Peyer's patch (tissue), 4 donors: ENCODE results near the gene PJA2. TPM values are rescaled to one million over a fixed set of nuclear protein-coding genes. Genes with fewer than 3 reads are reported as not detected.

Source experiments
- DNase-seq, 3 donors: peaks; one replicate each; pipeline ENCODE4 v3.0.0-alpha.2; 2017 to 2019
- H3K27ac ChIP-seq, 4 donors: fragments of 200-600 bp; sonication (generic); one replicate each; pipeline ENCODE4 v1.5.1; 2016 to 2019
- H3K27me3 ChIP-seq, 2 donors: fragments of 200-600 bp; sonication (generic); one replicate each; pipeline ENCODE4 v1.5.1; 2019
- H3K36me3 ChIP-seq, 3 donors: fragments of 200-600 bp; sonication (generic); one replicate each; pipeline ENCODE4 v1.5.1; 2016 to 2019
- H3K4me1 ChIP-seq, 4 donors: fragments of 200-600 bp; sonication (generic); one replicate each; pipeline ENCODE4 v1.5.1; 2016 to 2019
- H3K4me3 ChIP-seq, 4 donors: fragments of 200-600 bp; sonication (generic); 1 replicate in 3 of 4; 2 replicates in 1 of 4; pipeline ENCODE4 v1.5.1; 2016 to 2019; ENCODE audit warnings: mild to moderate bottlenecking in 1 of 4
- H3K9me3 ChIP-seq, 4 donors: fragments of 200-600 bp; sonication (generic); one replicate each; pipeline ENCODE4 v1.5.1; 2016 to 2019; ENCODE audit warnings: mild to moderate bottlenecking in 1 of 4
- POLR2A ChIP-seq, 2 donors: fragments of 450-650 bp; IDR thresholded peaks; one replicate each; pipeline ENCODE4 v1.5.1; 2017; ENCODE audit warnings: antibody characterized with exemption in 2 of 2, mild to moderate bottlenecking in 2 of 2, moderate library complexity in 2 of 2
- total RNA-seq, 4 donors: library from RNA; depleted of rRNA; stranded (reverse); fragments of >200 nt; gene quantifications; one replicate each; pipeline ENCODE4 v1.1.0, GENCODE V29; 2016
- TF ChIP-seq, protein P1 (sequence below), 6 experiments: fragments of 450-650 bp in 4 of 6; fragments of 200-600 bp in 2 of 6; sonication (generic) in 1 of 6; IDR thresholded peaks; one replicate each; pipeline ENCODE4 v1.5.1; 2017 to 2019; ENCODE audit warnings: antibody characterized with exemption in 6 of 6, mild to moderate bottlenecking in 3 of 6, moderate library complexity in 1 of 6

Gene PJA2
- total RNA-seq, 4 donors from 2014 or later: 40.6 to 68.5 (median 51.6) TPM

DNA sequence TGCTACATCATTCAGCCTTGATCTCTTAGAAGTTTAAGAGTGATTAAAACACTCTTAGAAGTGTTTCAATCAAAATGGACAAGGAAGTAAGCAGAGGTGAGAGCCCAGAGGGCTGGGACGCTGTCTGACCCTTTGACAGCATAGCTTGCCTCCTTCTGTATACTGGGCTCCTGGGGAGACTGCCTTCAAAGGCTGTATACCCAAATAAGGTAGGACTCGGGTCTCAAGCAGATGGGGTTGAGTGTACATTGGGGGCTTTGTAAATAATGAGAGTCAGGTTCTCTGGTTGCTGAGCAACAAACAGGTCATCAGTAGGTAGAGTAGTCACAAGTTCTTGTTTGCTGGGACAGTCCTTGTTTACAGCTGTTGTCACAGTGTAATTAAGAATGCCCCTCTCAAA lies 97.1 kb downstream of the PJA2 start:
- Histone ChIP-seq H3K36me3 (no peaks in the 10 kb centered on the region), H3K9me3 (no peaks in the 10 kb centered on the region), H3K4me1 (no peaks in the 10 kb centered on the region), H3K27ac (no peak overlapping the region), H3K4me3 (no peak overlapping the region), H3K27me3 (no peaks in the 10 kb centered on the region)
- TF ChIP-seq POLR2A (IDR thresholded peaks at IDR 0.05): no peak
- TF ChIP-seq, protein P1, sequence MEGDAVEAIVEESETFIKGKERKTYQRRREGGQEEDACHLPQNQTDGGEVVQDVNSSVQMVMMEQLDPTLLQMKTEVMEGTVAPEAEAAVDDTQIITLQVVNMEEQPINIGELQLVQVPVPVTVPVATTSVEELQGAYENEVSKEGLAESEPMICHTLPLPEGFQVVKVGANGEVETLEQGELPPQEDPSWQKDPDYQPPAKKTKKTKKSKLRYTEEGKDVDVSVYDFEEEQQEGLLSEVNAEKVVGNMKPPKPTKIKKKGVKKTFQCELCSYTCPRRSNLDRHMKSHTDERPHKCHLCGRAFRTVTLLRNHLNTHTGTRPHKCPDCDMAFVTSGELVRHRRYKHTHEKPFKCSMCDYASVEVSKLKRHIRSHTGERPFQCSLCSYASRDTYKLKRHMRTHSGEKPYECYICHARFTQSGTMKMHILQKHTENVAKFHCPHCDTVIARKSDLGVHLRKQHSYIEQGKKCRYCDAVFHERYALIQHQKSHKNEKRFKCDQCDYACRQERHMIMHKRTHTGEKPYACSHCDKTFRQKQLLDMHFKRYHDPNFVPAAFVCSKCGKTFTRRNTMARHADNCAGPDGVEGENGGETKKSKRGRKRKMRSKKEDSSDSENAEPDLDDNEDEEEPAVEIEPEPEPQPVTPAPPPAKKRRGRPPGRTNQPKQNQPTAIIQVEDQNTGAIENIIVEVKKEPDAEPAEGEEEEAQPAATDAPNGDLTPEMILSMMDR (IDR thresholded peaks at IDR 0.05): no peak
- DNase-seq: no peak

DNA sequence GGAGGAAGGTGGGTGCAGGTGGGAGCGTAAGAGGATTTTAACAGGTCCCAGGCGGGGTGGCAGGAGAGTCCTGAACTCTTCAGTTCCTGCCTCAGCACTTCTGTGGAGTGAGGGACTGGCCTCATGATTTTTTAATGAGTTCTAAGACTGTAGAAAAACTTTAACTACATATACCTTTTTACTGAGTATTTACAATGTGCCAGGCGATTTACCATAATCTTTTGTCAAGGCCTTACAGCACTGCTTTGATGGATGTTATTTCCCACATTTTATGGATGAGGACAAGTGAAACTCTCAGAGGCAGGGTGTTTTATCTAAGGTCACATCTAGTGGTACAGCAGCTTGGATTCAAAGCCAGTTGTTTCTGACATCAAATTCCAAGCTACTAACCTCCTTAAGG lies 99.5 kb downstream of the PJA2 start:
- DNase-seq: no peak
- no peaks in the 10 kb centered on the region for H3K27me3 ChIP-seq
- H3K4me3 ChIP-seq: no peak overlapping the region
- TF ChIP-seq POLR2A (IDR thresholded peaks at IDR 0.05): no peak
- TF ChIP-seq, protein P1 (IDR thresholded peaks at IDR 0.05): no peak
- no peaks in the 10 kb centered on the region for H3K36me3 ChIP-seq
- H3K4me1 ChIP-seq: no peaks in the 10 kb centered on the region
- no peak overlapping the region for H3K27ac ChIP-seq
- H3K9me3 ChIP-seq: no peaks in the 10 kb centered on the region

DNA sequence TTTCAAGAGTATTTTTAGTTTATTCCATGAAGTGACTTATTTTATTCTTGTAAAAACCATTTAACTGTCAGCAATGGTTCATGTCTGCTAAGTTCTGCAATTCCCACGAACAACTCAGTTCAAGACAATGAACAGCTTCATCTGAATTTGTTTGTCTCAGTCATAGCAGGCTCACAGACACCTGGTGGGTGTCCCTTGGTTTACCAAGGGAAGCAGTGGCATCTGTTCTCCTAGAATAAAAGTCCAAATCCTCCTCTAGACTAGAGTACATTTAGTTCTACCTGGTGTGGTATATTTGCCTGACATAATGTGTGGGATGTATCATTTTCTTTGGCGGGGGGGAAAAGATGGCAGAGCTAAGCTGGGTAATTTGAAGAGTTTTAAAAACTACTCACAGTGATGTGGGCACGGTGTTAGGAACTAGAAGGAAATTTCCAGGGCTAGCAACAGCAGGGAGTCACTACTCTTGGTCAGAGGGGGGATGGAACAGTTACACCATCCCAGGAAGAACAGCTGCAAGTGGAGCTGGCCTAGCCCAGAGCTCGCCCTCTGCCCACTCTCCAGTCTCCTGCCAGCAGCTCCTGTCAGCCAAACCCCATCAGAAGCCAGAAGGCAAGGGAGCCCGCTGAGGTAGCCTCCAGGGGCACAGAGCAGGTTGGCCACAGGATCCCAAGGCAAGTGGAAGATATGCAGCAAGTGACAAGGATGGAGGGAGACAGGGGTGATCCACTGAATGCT lies 100.3 kb downstream of the PJA2 start:
- TF ChIP-seq, protein P1 (IDR thresholded peaks at IDR 0.05): no peak
- TF ChIP-seq POLR2A (IDR thresholded peaks at IDR 0.05): no peak
- Histone ChIP-seq H3K27ac (no peak overlapping the region), H3K4me1 (no peaks in the 10 kb centered on the region), H3K4me3 (no peak overlapping the region), H3K9me3 (no peaks in the 10 kb centered on the region), H3K27me3 (no peaks in the 10 kb centered on the region), H3K36me3 (no peaks in the 10 kb centered on the region)
- DNase-seq: no peak

DNA sequence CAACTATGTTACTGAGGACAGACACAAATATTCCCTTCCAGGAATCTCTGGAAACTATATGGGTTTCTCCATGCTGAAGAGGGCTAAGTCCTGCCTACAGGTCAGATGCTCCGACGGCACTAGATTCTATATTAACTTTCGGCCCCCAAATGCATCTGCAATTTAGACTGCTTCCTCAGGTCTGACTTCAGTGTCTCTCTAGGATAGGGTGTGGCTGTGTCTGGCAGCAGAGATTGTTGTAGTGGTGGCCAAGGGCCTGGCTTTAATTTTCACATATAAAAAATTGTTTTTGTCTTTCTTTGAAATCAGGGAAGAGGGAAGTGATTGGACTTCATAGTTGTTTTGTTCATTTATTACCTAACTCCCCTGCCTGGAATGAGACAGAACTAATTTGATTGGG lies 101.8 kb downstream of the PJA2 start:
- H3K27me3 ChIP-seq: no peaks in the 10 kb centered on the region
- no peak for DNase-seq
- H3K27ac ChIP-seq: no peak overlapping the region
- H3K4me3 ChIP-seq: no peak overlapping the region
- H3K9me3 ChIP-seq: no peaks in the 10 kb centered on the region
- H3K4me1 ChIP-seq: no peaks in the 10 kb centered on the region
- TF ChIP-seq, protein P1 (IDR thresholded peaks at IDR 0.05): no peak
- TF ChIP-seq POLR2A (IDR thresholded peaks at IDR 0.05): no peak
- H3K36me3 ChIP-seq: no peaks in the 10 kb centered on the region

DNA sequence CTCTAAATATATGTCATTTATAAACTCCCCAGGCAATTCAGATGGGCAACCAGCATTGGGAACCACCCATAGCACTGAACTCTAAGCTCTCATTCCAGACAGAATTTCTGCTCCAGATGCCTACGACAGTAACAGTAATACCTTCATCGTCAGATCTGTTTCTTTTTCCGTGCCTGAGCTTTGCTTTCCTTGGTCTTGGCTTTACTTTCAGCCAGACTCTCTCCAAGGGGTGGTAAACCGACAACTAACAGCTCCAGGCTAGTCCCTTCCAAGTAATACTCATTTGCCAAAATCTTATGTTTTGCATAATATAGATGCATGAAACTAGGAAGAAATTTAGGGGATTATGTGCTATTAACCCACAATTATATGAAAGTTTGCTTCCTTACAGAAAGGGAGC lies 102.3 kb downstream of the PJA2 start:
- Histone ChIP-seq H3K27ac (no peak overlapping the region), H3K4me1 (no peaks in the 10 kb centered on the region), H3K36me3 (no peaks in the 10 kb centered on the region), H3K4me3 (no peak overlapping the region), H3K27me3 (no peaks in the 10 kb centered on the region), H3K9me3 (no peaks in the 10 kb centered on the region)
- no peak for DNase-seq
- TF ChIP-seq, protein P1 (IDR thresholded peaks at IDR 0.05): no peak

DNA sequence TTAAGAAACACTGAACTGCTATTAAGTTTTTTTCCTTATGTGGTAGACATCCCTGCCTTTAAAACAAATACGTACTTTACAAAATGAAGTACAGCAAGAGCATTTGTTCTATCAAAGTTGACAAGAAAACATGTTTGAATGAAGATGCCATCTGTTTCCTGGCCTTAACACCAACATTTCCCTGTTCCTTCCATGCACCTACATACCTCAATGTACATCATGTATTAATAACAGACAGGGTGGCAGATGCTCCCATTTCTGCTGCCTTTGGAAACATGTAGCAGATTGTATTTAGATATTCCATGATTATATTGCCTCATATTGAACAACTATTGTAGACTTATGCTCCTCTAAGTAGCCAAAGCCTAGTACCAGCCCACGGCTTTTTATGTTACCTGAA lies 104.4 kb downstream of the PJA2 start:
- TF ChIP-seq, protein P1 (IDR thresholded peaks at IDR 0.05): no peak
- no peak for TF ChIP-seq POLR2A (IDR thresholded peaks at IDR 0.05)
- H3K27me3 ChIP-seq: no peaks in the 10 kb centered on the region
- H3K4me3 ChIP-seq: no peak overlapping the region
- no peak for DNase-seq
- no peak overlapping the region for H3K27ac ChIP-seq
- H3K36me3 ChIP-seq: no peaks in the 10 kb centered on the region
- no peaks in the 10 kb centered on the region for H3K9me3 ChIP-seq
- no peaks in the 10 kb centered on the region for H3K4me1 ChIP-seq
